ENCODE results near the gene PCDHB10.
A peak's percentile ranks its signal among the peaks of the same experiment; 100 is the strongest.
"Not testable (repeated sequence)": the region's sequence is repeated elsewhere in the genome, so short reads cannot be mapped to it uniquely, and the experiment has no call there.

PCDHB10 gene

DNA sequence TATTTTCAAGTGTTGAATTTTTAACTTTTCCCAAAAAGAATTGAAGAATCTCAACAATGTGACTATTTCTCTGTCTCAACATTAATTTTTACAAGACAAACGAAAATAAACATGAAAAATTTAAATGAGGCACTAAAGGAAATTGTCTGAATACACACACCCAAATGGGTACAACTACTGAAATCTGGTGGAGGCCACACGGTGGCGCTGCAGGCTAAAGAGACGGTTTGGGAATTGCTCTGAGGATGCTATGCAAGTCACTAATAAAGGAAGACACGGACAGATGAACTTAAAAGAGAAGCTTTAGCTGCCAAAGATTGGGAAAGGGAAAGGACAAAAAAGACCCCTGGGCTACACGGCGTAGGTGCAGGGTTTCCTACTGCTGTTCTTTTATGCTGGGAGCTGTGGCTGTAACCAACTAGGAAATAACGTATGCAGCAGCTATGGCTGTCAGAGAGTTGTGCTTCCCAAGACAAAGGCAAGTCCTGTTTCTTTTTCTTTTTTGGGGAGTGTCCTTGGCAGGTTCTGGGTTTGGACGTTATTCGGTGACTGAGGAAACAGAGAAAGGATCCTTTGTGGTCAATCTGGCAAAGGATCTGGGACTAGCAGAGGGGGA is at the start of gene PCDHB10:
TSS of gene PCDHB10 (plus strand) at position 244 of the 616 bp plus-strand sequence. CDS start at position 444, 200 bp downstream.
- peak; percentile 17 for DNase-seq

DNA sequence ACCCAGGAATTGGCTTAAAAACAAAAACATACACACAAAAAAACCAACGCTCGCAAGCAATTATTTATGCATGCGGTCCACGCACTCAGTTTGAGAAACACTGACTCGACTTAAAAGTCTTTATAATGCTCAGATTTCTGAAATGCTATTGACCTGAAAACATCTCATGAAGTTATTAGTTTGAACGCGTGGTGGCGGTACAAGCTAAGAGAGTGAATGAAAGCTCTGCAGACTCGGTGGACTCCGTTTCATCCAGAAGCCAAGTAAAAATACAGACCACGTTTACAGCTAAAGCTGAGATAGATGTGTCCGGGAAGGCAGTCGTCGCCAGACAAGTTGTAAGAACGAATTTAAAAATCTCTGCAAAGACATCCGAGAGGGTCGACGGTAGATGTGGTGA is 42.3 kb upstream of the PCDHB10 start, which contains the start of gene PCDHB6:
TSS of gene PCDHB6 (plus strand) at position 246 of the 400 bp plus-strand sequence. CDS start 201 bp downstream, outside the sequence.
- DNase-seq, result no peak

DNA sequence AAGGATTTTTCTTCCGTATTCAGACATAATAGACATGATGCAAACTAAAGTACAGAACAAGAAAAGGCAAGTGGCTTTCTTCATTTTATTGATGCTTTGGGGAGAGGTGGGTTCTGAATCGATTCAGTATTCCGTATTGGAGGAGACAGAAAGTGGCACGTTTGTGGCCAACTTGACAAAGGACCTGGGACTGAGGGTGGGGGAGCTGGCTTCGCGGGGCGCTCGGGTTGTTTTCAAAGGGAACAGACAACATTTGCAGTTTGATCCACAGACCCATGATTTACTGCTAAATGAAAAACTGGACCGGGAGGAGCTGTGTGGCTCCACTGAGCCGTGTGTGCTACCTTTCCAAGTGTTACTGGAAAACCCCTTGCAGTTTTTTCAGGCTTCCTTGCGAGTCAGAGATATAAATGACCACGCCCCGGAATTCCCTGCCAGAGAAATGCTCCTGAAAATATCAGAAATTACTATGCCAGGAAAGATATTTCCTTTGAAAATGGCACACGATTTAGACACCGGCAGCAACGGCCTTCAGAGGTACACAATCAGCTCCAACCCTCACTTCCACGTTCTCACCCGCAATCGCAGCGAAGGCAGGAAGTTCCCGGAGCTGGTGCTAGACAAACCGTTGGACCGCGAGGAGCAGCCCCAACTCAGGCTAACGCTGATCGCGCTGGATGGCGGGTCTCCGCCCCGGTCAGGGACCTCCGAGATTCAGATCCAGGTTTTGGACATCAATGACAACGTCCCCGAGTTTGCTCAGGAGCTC is 41.7 kb upstream of the PCDHB10 start:
- no peak for DNase-seq

DNA sequence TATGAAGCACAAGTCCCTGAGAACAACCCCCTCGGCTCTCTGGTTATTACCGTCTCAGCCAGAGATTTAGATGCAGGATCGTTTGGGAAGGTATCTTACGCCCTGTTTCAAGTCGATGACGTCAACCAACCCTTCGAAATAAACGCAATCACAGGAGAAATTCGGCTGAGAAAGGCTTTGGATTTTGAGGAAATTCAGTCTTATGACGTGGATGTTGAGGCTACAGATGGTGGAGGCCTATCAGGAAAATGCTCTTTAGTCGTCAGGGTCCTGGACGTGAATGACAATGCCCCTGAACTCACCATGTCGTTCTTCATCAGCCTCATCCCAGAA is 41.2 kb upstream of the PCDHB10 start:
- DNase-seq, result no peak

DNA sequence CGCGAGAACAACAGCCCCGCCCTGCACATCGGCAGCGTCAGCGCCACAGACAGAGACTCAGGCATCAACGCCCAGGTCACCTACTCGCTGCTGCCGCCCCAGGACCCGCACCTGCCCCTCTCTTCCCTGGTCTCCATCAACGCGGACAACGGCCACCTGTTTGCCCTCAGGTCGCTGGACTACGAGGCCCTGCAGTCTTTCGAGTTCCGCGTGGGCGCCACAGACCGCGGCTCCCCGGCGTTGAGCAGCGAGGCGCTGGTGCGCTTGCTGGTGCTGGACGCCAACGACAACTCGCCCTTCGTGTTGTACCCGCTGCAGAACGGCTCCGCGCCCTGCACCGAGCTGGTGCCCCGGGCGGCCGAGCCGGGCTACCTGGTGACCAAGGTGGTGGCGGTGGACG is 40.5 kb upstream of the PCDHB10 start:
- not testable (repeated sequence) for DNase-seq

DNA sequence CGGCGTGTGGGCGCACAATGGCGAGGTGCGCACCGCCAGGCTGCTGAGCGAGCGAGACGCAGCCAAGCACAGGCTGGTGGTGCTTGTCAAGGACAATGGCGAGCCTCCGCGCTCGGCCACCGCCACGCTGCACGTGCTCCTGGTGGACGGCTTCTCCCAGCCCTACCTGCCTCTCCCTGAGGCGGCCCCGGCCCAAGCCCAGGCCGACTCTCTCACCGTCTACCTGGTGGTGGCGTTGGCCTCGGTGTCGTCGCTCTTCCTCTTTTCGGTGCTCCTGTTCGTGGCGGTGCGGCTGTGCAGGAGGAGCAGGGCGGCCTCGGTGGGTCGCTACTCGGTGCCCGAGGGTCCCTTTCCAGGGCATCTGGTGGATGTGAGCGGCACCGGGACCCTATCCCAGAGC is 40.1 kb upstream of the PCDHB10 start:
- not testable (repeated sequence) for DNase-seq

DNA sequence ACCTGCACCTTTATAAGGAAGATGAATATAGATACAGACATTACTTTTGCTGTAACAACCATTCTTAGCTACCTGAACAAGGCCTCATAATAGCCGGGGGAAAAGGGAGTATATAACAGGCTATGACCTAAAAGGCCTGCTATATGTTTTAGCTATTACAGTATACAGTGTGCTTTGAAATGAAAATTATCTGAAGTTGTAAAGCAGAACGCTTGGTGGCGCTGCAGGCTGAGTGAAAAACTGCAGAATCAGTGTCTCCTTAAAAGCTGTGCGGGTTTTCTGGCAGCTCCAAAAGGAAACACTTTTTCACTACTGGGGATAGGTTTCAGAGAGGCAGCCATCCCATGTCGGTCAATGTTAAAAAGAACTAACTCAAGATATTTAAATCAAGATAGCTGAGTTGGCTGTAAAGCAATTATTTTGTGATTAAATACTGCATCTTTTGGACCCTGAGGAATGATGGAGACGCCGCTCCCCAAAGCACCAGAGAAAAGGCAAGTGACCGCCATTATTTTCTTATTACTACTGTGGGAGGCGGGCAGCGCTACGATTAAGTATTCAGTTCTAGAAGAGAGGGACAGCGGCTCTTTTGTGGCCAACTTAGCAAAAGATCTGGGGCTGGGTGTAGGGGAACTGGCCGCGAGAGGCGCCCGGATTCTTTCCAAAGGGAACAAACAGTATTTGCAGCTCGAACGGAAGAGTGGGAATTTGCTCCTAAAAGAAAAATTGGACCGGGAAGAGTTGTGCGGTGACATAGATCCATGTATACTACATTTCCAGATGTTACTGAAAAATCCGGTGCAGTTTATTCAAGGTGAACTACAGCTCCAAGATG is 36.4 kb upstream of the PCDHB10 start:
- DNase-seq, result no peak

DNA sequence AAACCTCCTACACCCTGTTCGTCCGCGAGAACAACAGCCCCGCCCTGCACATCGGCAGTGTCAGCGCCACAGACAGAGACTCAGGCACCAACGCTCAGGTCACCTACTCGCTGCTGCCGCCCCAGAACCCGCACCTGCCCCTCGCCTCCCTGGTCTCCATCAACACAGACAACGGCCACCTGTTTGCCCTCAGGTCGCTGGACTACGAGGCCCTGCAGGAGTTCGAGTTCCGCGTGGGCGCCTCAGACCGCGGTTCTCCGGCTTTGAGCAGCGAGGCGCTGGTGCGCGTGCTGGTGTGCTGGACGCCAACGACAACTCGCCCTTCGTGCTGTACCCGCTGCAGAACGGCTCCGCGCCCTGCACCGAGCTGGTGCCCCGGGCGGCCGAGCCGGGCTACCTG is 34.8 kb upstream of the PCDHB10 start:
- not testable (repeated sequence) for DNase-seq

DNA sequence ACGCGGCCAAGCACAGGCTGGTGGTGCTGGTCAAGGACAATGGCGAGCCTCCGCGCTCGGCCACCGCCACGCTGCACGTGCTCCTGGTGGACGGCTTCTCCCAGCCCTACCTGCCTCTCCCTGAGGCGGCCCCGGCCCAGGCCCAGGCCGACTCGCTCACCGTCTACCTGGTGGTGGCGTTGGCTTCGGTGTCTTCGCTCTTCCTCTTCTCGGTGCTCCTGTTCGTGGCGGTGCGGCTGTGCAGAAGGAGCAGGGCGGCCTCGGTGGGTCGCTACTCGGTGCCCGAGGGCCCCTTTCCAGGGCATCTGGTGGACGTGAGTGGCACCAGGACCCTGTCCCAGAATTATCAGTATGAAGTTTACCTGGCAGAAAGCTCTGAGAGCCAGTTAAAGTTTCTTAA is 34.3 kb upstream of the PCDHB10 start:
- DNase-seq, result not testable (repeated sequence)

DNA sequence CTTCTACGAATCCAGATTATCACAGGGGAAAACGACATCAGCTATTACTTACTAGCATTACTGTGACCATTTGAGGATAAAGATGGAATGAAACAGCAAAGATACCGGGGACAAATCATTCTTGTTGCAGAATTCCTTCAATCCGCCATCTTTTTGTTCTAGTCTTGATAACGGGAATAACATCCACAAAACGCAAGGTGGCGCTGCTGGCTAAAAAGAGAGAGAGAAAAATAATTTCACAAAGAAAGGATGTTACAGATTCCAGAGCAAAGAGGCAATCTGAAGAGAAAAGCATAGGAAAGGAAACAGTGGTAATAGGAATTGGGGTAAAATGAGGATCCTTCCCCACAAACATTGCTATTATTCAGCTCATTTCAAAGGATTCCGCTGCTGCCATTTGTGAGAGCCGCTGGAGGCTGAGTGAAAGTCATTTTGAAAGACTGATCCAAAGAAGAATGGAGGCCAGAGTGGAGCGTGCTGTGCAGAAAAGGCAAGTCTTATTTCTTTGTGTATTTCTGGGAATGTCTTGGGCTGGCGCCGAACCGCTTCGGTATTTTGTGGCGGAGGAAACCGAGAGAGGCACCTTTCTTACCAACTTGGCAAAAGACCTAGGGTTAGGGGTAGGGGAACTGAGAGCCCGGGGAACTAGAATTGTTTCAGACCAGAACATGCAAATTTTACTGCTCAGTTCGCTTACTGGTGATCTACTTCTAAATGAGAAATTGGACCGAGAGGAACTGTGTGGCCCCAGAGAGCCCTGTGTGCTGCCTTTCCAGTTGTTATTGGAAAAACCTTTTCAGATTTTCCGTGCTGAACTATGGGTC is 19.6 kb upstream of the PCDHB10 start, which contains the start of gene PCDHB7:
TSS of gene PCDHB7 (plus strand) at position 264 of the 824 bp plus-strand sequence. CDS start at position 456, 192 bp downstream.
- DNase-seq, result peak; percentile 17

DNA sequence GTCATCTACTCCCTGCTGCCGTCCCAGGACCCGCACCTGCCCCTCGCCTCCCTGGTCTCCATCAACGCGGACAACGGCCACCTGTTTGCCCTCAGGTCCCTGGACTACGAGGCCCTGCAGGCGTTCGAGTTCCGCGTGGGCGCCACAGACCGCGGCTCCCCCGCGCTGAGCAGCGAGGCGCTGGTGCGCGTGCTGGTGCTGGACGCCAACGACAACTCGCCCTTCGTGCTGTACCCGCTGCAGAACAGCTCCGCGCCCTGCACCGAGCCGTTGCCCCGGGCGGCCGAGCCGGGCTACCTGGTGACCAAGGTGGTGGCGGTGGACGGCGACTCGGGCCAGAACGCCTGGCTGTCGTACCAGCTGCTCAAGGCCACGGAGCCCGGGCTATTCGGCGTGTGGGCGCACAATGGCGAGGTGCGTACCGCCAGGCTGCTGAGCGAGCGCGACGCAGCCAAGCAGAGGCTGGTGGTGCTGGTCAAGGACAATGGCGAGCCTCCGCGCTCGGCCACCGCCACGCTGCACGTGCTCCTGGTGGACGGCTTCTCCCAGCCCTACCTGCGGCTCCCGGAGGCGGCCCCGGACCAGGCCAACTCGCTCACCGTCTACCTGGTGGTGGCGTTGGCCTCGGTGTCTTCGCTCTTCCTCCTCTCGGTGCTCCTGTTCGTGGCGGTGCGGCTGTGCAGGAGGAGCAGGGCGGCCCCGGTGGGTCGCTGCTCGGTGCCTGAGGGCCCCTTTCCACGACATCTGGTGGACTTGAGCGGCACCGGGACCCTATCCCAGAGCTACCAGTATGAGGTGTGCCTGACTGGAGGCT is 17.7 kb upstream of the PCDHB10 start:
- not testable (repeated sequence) for DNase-seq

DNA sequence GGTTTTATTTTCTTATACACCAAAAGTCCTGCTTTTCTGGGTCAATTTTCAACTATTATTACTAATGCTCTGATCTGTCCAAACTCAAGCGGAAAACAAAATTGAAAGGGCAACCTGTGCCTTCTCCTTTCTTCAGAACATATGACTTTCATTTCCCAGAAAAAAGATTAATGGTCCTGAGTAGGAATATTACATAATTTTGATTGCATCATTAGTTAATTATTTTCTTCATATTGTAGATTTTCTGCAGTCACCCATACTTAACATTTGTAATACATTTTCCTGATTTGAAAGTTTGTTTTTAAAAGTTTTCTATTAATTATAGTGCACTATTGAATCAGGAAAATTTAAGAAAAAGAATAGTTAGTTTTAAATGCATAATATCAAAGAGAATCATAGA is 16.2 kb upstream of the PCDHB10 start:
- no peak for DNase-seq

DNA sequence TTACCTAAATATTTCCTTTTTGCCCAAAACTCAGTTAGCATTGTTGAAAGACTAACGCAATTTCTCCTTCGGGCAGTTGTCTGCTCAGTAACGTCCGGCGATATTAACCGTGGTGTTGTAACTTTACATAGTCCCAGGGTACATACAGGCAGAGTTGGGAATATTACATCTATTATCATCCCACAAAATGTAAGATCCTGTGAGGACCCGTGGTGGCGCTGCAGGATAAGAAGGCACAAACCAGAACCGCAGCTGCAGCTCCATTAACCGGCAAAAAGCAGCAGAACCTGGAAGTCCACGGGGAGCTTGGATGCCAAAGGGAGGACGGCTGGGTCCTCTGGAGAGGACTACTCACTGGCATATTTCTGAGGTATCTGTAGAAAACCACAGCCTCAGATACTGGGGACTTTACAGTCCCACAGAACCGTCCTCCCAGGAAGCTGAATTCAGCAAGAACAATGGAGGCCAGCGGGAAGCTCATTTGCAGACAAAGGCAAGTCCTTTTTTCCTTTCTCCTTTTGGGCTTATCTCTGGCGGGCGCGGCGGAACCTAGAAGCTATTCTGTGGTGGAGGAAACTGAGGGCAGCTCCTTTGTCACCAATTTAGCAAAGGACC is 14.5 kb upstream of the PCDHB10 start, which contains the start of gene PCDHB8:
TSS of gene PCDHB8 (plus strand) at position 214 of the 615 bp plus-strand sequence. CDS start at position 459, 245 bp downstream.
- DNase-seq, result not testable (repeated sequence)

DNA sequence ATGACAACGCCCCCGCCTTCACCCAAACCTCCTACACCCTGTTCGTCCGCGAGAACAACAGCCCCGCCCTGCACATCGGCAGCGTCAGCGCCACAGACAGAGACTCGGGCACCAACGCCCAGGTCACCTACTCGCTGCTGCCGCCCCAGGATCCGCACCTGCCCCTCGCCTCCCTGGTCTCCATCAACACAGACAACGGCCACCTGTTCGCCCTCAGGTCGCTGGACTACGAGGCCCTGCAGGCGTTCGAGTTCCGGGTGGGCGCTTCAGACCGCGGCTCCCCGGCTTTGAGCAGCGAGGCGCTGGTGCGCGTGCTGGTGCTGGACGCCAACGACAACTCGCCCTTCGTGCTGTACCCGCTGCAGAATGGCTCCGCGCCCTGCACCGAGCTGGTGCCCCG is 12.8 kb upstream of the PCDHB10 start:
- DNase-seq, result not testable (repeated sequence)

DNA sequence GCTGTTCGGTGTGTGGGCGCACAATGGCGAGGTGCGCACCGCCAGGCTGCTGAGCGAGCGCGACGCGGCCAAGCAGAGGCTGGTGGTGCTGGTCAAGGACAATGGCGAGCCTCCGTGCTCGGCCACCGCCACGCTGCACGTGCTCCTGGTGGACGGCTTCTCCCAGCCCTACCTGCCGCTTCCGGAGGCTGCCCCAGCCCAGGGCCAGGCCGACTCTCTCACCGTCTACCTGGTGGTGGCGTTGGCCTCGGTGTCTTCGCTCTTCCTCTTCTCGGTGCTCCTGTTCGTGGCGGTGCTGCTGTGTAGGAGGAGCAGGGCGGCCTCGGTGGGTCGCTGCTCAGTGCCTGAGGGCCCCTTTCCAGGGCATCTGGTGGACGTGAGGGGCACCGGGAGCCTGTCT is 12.3 kb upstream of the PCDHB10 start:
- not testable (repeated sequence) for DNase-seq

DNA sequence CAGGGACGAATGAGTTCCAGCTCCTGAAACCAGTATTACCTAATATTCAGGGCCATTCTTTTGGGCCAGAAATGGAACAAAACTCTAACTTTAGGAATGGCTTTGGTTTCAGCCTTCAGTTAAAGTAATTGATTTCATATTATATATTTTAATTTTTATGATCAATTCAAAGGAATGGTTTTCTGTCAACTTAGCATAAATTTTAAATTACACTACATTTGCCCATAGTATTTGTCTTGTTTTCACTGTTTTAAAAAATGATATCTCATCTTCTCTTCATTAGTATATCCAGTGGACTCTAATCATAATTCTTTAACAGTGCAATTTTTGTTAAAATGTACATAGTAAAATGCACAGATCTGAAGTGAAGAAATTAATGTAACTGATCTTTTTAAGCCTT is 11.8 kb upstream of the PCDHB10 start:
- no peak for DNase-seq

DNA sequence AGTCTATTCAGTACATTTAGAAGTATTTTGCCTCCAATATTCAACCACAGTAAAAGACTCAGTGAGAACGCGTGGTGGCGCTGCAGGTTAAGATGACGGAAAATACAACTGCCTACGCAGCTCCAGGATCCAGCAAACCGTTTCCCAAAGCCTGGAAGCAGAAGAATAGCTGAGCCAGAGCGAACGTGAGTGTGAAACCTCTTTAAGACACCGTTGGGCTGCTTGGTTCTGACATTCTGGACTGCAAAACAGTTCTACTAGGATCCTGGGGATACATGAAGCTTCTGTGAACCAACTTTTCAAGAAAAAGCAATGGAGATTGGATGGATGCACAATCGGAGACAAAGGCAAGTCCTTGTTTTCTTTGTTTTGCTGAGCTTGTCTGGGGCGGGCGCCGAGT is 9.9 kb upstream of the PCDHB10 start, which contains the start of gene PCDHB16:
TSS of gene PCDHB16 (plus strand) at position 140 of the 400 bp plus-strand sequence. CDS start at position 313, 173 bp downstream.
- no peak for DNase-seq

DNA sequence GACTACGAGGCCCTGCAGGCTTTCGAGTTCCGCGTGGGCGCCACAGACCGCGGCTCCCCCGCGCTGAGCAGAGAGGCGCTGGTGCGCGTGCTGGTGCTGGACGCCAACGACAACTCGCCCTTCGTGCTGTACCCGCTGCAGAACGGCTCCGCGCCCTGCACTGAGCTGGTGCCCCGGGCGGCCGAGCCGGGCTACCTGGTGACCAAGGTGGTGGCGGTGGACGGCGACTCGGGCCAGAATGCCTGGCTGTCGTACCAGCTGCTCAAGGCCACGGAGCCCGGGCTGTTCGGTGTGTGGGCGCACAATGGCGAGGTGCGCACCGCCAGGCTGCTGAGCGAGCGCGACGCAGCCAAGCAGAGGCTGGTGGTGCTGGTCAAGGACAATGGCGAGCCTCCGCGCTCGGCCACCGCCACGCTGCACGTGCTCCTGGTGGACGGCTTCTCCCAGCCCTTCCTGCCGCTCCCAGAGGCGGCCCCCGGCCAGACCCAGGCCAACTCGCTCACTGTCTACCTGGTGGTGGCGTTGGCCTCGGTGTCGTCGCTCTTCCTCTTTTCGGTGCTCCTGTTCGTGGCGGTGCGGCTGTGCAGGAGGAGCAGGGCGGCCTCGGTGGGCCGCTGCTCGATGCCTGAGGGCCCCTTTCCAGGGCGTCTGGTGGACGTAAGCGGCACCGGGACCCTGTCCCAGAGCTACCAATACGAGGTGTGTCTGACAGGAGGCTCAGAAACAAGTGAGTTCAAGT is 7.9 kb upstream of the PCDHB10 start:
- DNase-seq, result not testable (repeated sequence)

DNA sequence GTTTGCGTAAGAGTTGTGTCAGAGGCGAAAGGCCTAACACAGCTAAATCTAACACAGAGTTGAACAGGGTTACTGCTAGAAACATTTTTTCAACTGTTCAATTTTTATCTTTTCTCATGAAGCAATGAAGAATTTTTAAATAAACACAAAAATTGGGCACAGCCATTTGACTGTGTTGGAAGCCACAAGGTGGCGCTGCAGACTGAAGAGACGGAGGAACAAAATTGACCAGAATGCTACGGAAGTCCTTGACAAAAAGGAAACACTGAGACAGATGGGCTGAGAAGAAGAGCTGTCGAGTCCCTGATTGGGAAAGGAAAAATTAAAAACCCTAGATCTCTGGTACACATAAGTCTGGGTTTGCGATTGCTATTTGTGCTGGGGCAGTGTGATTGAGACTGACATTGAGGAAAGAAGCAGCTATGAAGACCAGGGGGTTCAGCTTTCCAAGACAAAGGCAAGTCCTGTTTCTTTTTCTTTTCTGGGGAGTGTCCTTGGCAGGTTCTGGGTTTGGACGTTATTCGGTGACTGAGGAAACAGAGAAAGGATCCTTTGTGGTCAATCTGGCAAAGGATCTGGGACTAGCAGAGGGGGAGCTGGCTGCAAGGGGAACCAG is 5.1 kb upstream of the PCDHB10 start, which contains the start of gene PCDHB9:
TSS of gene PCDHB9 (plus strand) at position 265 of the 616 bp plus-strand sequence. CDS start at position 423, 158 bp downstream.
- DNase-seq, result peak; percentile 28
